Limb (tissue), 2 donors: Measurements from ENCODE around the gene SLC7A9.
"Not testable (repeated sequence)": the region's sequence is repeated elsewhere in the genome, so short reads cannot be mapped to it uniquely, and the experiment has no call there.

Source experiments
- DNase-seq, 2 donors: peaks; one replicate each; pipeline ENCODE4 v3.0.0-alpha.2; 2016; ENCODE audit errors: extremely low spot score in 2 of 2

The SLC7A9 gene

GRCh38 chr19:32802840-32803239 is 66.7 kb downstream of the SLC7A9 start:
- DNase-seq: no peak

- no peak for DNase-seq
Measured at GRCh38 chr19:32800754-32801153, 68.8 kb downstream of the SLC7A9 start.

GRCh38 chr19:32800191-32800590 is 69.4 kb downstream of the SLC7A9 start:
- no peak for DNase-seq

GRCh38 chr19:32798201-32798600 is 71.4 kb downstream of the SLC7A9 start:
- no peak for DNase-seq

GRCh38 chr19:32789429-32789828 is 80.1 kb downstream of the SLC7A9 start:
- DNase-seq: no peak

- DNase-seq: not testable (repeated sequence)
Measured at GRCh38 chr19:32787895-32788294, 81.7 kb downstream of the SLC7A9 start.

GRCh38 chr19:32787161-32787813 is 82.3 kb downstream of the SLC7A9 start:
- not testable (repeated sequence) for DNase-seq

GRCh38 chr19:32782089-32782488 is 87.5 kb downstream of the SLC7A9 start:
- not testable (repeated sequence) for DNase-seq

- DNase-seq: no peak
Measured at GRCh38 chr19:32781280-32781679, 88.3 kb downstream of the SLC7A9 start.
